Measurements from ENCODE around the gene LUC7L. TPM values are rescaled to one million over a fixed set of nuclear protein-coding genes. Genes with fewer than 3 reads are reported as not detected.

Gene LUC7L
- total and polyA plus RNA-seq, 10 of the 15 experiments (the other 5 are each of a cell fraction or from before 2014, with no cell fraction given), result 2.3 to 59.6 (median 44.1) TPM

GRCh38 chr16:140175-140857, 88.9 kb downstream of the LUC7L start:
- peaks cover 17% of the 10 kb centered on the region for H3K79me2 ChIP-seq (ENCODE audit: control insufficient read depth, insufficient read depth, low read length)
- H2AFZ ChIP-seq (ENCODE audit: control insufficient read depth, low read depth, low read length), result no peak overlapping the region
- intact Hi-C loops (cut with micrococcal nuclease; ENCODE audit: unreplicated experiment) (no loop called here), in situ Hi-C loops (cut with MboI) (no loop called here)
- SMC1A ChIA-PET (ENCODE audit: uncharacterized antibody, unreplicated experiment), result no interaction called here
- H3K4me1 ChIP-seq (ENCODE audit: control insufficient read depth, insufficient read depth, low read length), result peaks cover 3% of the 10 kb centered on the region; the same call in 1 of the 2 replicates
- no peaks in the 10 kb centered on the region for H3K27me3 ChIP-seq (replicated peaks in 1 of 2; ENCODE audit: control insufficient read depth in 2 of 2, insufficient read depth in 2 of 2, low read length in 1 of 2)
- RAD21 ChIA-PET (ENCODE audit: unreplicated experiment), result interaction anchor here (0.6 kb wide), 1 partner anchor 212 kb away, joined by 3 read pairs; the partner anchor contains the start of gene AXIN1
- 69% methylated on average over 10 of the region's 10 CpGs for WGBS (ENCODE audit: insufficient coverage, insufficient replicate concordance, low lambda C conversion rate, missing lambda C conversion rate)
- CTCF ChIA-PET, result no interaction called here
- H3K9ac ChIP-seq (ENCODE audit: control insufficient read depth, insufficient read depth, low read length), result no peak overlapping the region
- H3K4me2 ChIP-seq (ENCODE audit: control insufficient read depth, insufficient read depth), result no peak overlapping the region
- POLR2A ChIA-PET, result no interaction called here
- no peaks in the 10 kb centered on the region for H3K36me3 ChIP-seq (ENCODE audit: control insufficient read depth in 2 of 2, insufficient read depth in 2 of 2, low read length in 1 of 2)
- no peak overlapping the region for H3K4me3 ChIP-seq
- no peaks in the 10 kb centered on the region for H4K20me1 ChIP-seq (ENCODE audit: control insufficient read depth, insufficient read depth)
- ATAC-seq (no peak), FAIRE-seq (peak; percentile 49), DNase-seq (ENCODE audit: low read depth, low spot score) (no peak)
- no TSS peak for BruUV-seq (replicated peaks)
- no peak overlapping the region for H3K27ac ChIP-seq (ENCODE audit: control insufficient read depth, insufficient read depth)
- no peaks in the 10 kb centered on the region for H3K9me3 ChIP-seq (replicated peaks; ENCODE audit: control insufficient read depth, insufficient read depth, low read length)
- TF ChIP-seq SMAD5 (IDR thresholded peaks at IDR 0.05; ENCODE audit: low read depth) (no peak), RAD51 (IDR thresholded peaks at IDR 0.05) (no peak), BCL11A (IDR thresholded peaks at IDR 0.05; ENCODE audit: low read depth, low read length) (no peak), BACH1 (IDR thresholded peaks at IDR 0.05; ENCODE audit: borderline replicate concordance) (no peak)

Small RNAs within 50 kb of the gene (small RNA-seq; reads per million reads assigned to genes)
- not detected for gene RF00019

Other genes with a start within 250 kb of the LUC7L start
Only the 7 nearest of the 20 such genes appear.
- not detected in 2 replicates for gene HBA2, start 56.6 kb downstream of the LUC7L start, total RNA-seq (2014; rRNA removed)
- gene HBA2, start 56.6 kb downstream of the LUC7L start, total RNA-seq (2014; rRNA removed; fragmentation: Illumina TruSeq; extraction: Trizol), result not detected in 2 replicates
- 0.48 and 0.92 TPM in 2 replicates for gene HBA2, start 56.6 kb downstream of the LUC7L start, total RNA-seq (2021)
- 0.30 TPM in 1 of 2 replicates, not detected in the other for gene HBA2, start 56.6 kb downstream of the LUC7L start, polyA plus RNA-seq (2011; rRNA removed)
- gene HBA2, start 56.6 kb downstream of the LUC7L start, polyA plus RNA-seq (2014; fragmentation: Illumina TruSeq; extraction: Trizol), result not detected in 2 replicates
- gene HBA2, start 56.6 kb downstream of the LUC7L start, polyA plus RNA-seq (2014; fragmentation: Nextera tagmentation; extraction: Ambion mirVana), result not detected
- 0.25 TPM in 1 of 2 replicates, not detected in the other for gene HBA2, start 56.6 kb downstream of the LUC7L start, polyA plus RNA-seq (2014; rRNA removed)
- under 1 TPM in 1 of 2 experiments, not detected in 1; 0.96 TPM for gene HBA2, start 56.6 kb downstream of the LUC7L start, polyA plus RNA-seq (2016; fragmentation: Nextera tagmentation; extraction: Ambion mirVana)
- 0.28 TPM in 1 of 2 replicates, not detected in the other for gene HBA1, start 52.8 kb downstream of the LUC7L start, total RNA-seq (2014; rRNA removed)
- not detected in 2 replicates for gene HBA1, start 52.8 kb downstream of the LUC7L start, total RNA-seq (2014; rRNA removed; fragmentation: Illumina TruSeq; extraction: Trizol)
- gene HBA1, start 52.8 kb downstream of the LUC7L start, total RNA-seq (2021), result 1.9 and 2.4 TPM in 2 replicates
- gene HBA1, start 52.8 kb downstream of the LUC7L start, polyA plus RNA-seq (2011; rRNA removed), result 0.63 and 3.5 TPM in 2 replicates
- gene HBA1, start 52.8 kb downstream of the LUC7L start, polyA plus RNA-seq (2014; fragmentation: Illumina TruSeq; extraction: Trizol), result not detected in 2 replicates
- gene HBA1, start 52.8 kb downstream of the LUC7L start, polyA plus RNA-seq (2014; fragmentation: Nextera tagmentation; extraction: Ambion mirVana), result under 1 TPM in 1 of 2 experiments, not detected in 1; 0.33 TPM
- gene HBA1, start 52.8 kb downstream of the LUC7L start, polyA plus RNA-seq (2014; rRNA removed), result 0.32 and 0.83 TPM in 2 replicates
- gene HBA1, start 52.8 kb downstream of the LUC7L start, polyA plus RNA-seq (2016; fragmentation: Nextera tagmentation; extraction: Ambion mirVana), result not detected
- not detected in 2 replicates for gene HBQ1, start 49.0 kb downstream of the LUC7L start, total RNA-seq (2014; rRNA removed)
- not detected in 2 replicates for gene HBQ1, start 49.0 kb downstream of the LUC7L start, total RNA-seq (2014; rRNA removed; fragmentation: Illumina TruSeq; extraction: Trizol)
- not detected in 2 replicates for gene HBQ1, start 49.0 kb downstream of the LUC7L start, total RNA-seq (2021)
- not detected in 2 replicates for gene HBQ1, start 49.0 kb downstream of the LUC7L start, polyA plus RNA-seq (2011; rRNA removed)
- not detected in 2 replicates for gene HBQ1, start 49.0 kb downstream of the LUC7L start, polyA plus RNA-seq (2014; fragmentation: Illumina TruSeq; extraction: Trizol)
- gene HBQ1, start 49.0 kb downstream of the LUC7L start, polyA plus RNA-seq (2014; fragmentation: Nextera tagmentation; extraction: Ambion mirVana), result not detected
- gene HBQ1, start 49.0 kb downstream of the LUC7L start, polyA plus RNA-seq (2014; rRNA removed), result not detected in 2 replicates
- not detected for gene HBQ1, start 49.0 kb downstream of the LUC7L start, polyA plus RNA-seq (2016; fragmentation: Nextera tagmentation; extraction: Ambion mirVana)
- gene FAM234A, start 5.4 kb upstream of the LUC7L start, total RNA-seq (2014; rRNA removed), result 15.1 and 17.2 TPM in 2 replicates
- gene FAM234A, start 5.4 kb upstream of the LUC7L start, total RNA-seq (2014; rRNA removed; fragmentation: Illumina TruSeq; extraction: Trizol), result 12.8 and 14.0 TPM in 2 replicates
- 37.2 and 41.4 TPM in 2 replicates for gene FAM234A, start 5.4 kb upstream of the LUC7L start, total RNA-seq (2021)
- 3.3 and 6.5 TPM in 2 replicates for gene FAM234A, start 5.4 kb upstream of the LUC7L start, polyA plus RNA-seq (2011; rRNA removed)
- 11.6 and 17.3 TPM in 2 replicates for gene FAM234A, start 5.4 kb upstream of the LUC7L start, polyA plus RNA-seq (2014; fragmentation: Illumina TruSeq; extraction: Trizol)
- gene FAM234A, start 5.4 kb upstream of the LUC7L start, polyA plus RNA-seq (2014; fragmentation: Nextera tagmentation; extraction: Ambion mirVana), result 1 to 10 TPM; 1.6 TPM
- gene FAM234A, start 5.4 kb upstream of the LUC7L start, polyA plus RNA-seq (2014; rRNA removed), result 28.5 and 30.5 TPM in 2 replicates
- gene FAM234A, start 5.4 kb upstream of the LUC7L start, polyA plus RNA-seq (2016; fragmentation: Nextera tagmentation; extraction: Ambion mirVana), result 10 to 100 TPM; 36.9 to 37.6 TPM
- gene RGS11, start 46.5 kb upstream of the LUC7L start, total RNA-seq (2014; rRNA removed), result not detected in 2 replicates
- not detected in 2 replicates for gene RGS11, start 46.5 kb upstream of the LUC7L start, total RNA-seq (2014; rRNA removed; fragmentation: Illumina TruSeq; extraction: Trizol)
- gene RGS11, start 46.5 kb upstream of the LUC7L start, total RNA-seq (2021), result not detected in 2 replicates
- not detected in 2 replicates for gene RGS11, start 46.5 kb upstream of the LUC7L start, polyA plus RNA-seq (2011; rRNA removed)
- gene RGS11, start 46.5 kb upstream of the LUC7L start, polyA plus RNA-seq (2014; fragmentation: Illumina TruSeq; extraction: Trizol), result not detected in 2 replicates
- not detected for gene RGS11, start 46.5 kb upstream of the LUC7L start, polyA plus RNA-seq (2014; fragmentation: Nextera tagmentation; extraction: Ambion mirVana)
- 0.04 TPM in 1 of 2 replicates, not detected in the other for gene RGS11, start 46.5 kb upstream of the LUC7L start, polyA plus RNA-seq (2014; rRNA removed)
- gene RGS11, start 46.5 kb upstream of the LUC7L start, polyA plus RNA-seq (2016; fragmentation: Nextera tagmentation; extraction: Ambion mirVana), result not detected
- not detected in 2 replicates for gene ARHGDIG, start 51.1 kb upstream of the LUC7L start, total RNA-seq (2014; rRNA removed)
- gene ARHGDIG, start 51.1 kb upstream of the LUC7L start, total RNA-seq (2014; rRNA removed; fragmentation: Illumina TruSeq; extraction: Trizol), result not detected in 2 replicates
- not detected in 2 replicates for gene ARHGDIG, start 51.1 kb upstream of the LUC7L start, total RNA-seq (2021)
- gene ARHGDIG, start 51.1 kb upstream of the LUC7L start, polyA plus RNA-seq (2011; rRNA removed), result not detected in 2 replicates
- not detected in 2 replicates for gene ARHGDIG, start 51.1 kb upstream of the LUC7L start, polyA plus RNA-seq (2014; fragmentation: Illumina TruSeq; extraction: Trizol)
- not detected for gene ARHGDIG, start 51.1 kb upstream of the LUC7L start, polyA plus RNA-seq (2014; fragmentation: Nextera tagmentation; extraction: Ambion mirVana)
- not detected in 2 replicates for gene ARHGDIG, start 51.1 kb upstream of the LUC7L start, polyA plus RNA-seq (2014; rRNA removed)
- gene ARHGDIG, start 51.1 kb upstream of the LUC7L start, polyA plus RNA-seq (2016; fragmentation: Nextera tagmentation; extraction: Ambion mirVana), result not detected
- not detected in 2 replicates for gene PDIA2, start 53.7 kb upstream of the LUC7L start, total RNA-seq (2014; rRNA removed)
- gene PDIA2, start 53.7 kb upstream of the LUC7L start, total RNA-seq (2014; rRNA removed; fragmentation: Illumina TruSeq; extraction: Trizol), result not detected in 2 replicates
- 0.32 and 0.36 TPM in 2 replicates for gene PDIA2, start 53.7 kb upstream of the LUC7L start, total RNA-seq (2021)
- not detected in 2 replicates for gene PDIA2, start 53.7 kb upstream of the LUC7L start, polyA plus RNA-seq (2011; rRNA removed)
- gene PDIA2, start 53.7 kb upstream of the LUC7L start, polyA plus RNA-seq (2014; fragmentation: Illumina TruSeq; extraction: Trizol), result not detected in 2 replicates
- gene PDIA2, start 53.7 kb upstream of the LUC7L start, polyA plus RNA-seq (2014; fragmentation: Nextera tagmentation; extraction: Ambion mirVana), result not detected
- gene PDIA2, start 53.7 kb upstream of the LUC7L start, polyA plus RNA-seq (2014; rRNA removed), result not detected in 2 replicates
- under 1 TPM in 1 of 2 experiments, not detected in 1; 0.11 TPM for gene PDIA2, start 53.7 kb upstream of the LUC7L start, polyA plus RNA-seq (2016; fragmentation: Nextera tagmentation; extraction: Ambion mirVana)